Neuronal stem cell (in vitro differentiated cells): ENCODE data around the gene RPE65.
"Not testable (repeated sequence)": the region's sequence is repeated elsewhere in the genome, so short reads cannot be mapped to it uniquely, and the experiment has no call there.

Experiments used
- DNase-seq: peaks from one replicate; pipeline ENCODE4 v3.0.0-alpha.2; 2013; ENCODE audit warnings: low spot score
- H2AFZ ChIP-seq: one replicate; pipeline ENCODE4 v1.6.1; 2013; ENCODE audit warnings: mild to moderate bottlenecking, low read length, inconsistent platforms
- H2AK5ac ChIP-seq: 2 replicates; pipeline ENCODE4 v1.6.1; 2013; ENCODE audit warnings: low read depth, mild to moderate bottlenecking, inconsistent platforms, low read length, moderate library complexity, mixed read lengths
- H2BK120ac ChIP-seq: 2 replicates; pipeline ENCODE4 v1.6.1; 2013; ENCODE audit warnings: low read depth, mild to moderate bottlenecking, inconsistent platforms, low read length, moderate library complexity, mixed read lengths
- H2BK12ac ChIP-seq: one replicate; pipeline ENCODE4 v1.6.1; 2013; ENCODE audit warnings: low read length, inconsistent platforms
- H2BK15ac ChIP-seq: 2 replicates; pipeline ENCODE4 v1.6.1; 2013; ENCODE audit warnings: mild to moderate bottlenecking, low read length, inconsistent platforms, mixed read lengths
- H2BK5ac ChIP-seq: one replicate; pipeline ENCODE4 v1.6.1; 2013; ENCODE audit warnings: inconsistent platforms, mild to moderate bottlenecking, low read length, moderate library complexity
- H3K14ac ChIP-seq: one replicate; pipeline ENCODE4 v1.6.1; 2013; ENCODE audit warnings: low read length, inconsistent platforms
- H3K18ac ChIP-seq: 2 replicates; pipeline ENCODE4 v1.6.1; 2013; ENCODE audit warnings: low read length, inconsistent platforms
- H3K23ac ChIP-seq: 2 replicates; pipeline ENCODE4 v1.6.1; 2013; ENCODE audit warnings: low read depth, mild to moderate bottlenecking, mixed read lengths, low read length, inconsistent platforms; ENCODE audit not compliant: poor library complexity
- H3K27ac ChIP-seq: replicated peaks from 3 replicates; pipeline ENCODE4 v1.5.1; 2013; ENCODE audit warnings: low read length, inconsistent platforms
- H3K27me3 ChIP-seq, 3 experiments: 2 replicates each; pipeline ENCODE4 v1.6.1; 2013; ENCODE audit warnings: low read length in 3 of 3, mild to moderate bottlenecking in 2 of 3, inconsistent platforms in 1 of 3, low read depth in 1 of 3, mixed read lengths in 1 of 3, moderate library complexity in 1 of 3; ENCODE audit not compliant: control insufficient read depth in 3 of 3, insufficient read depth in 3 of 3
- H3K36me3 ChIP-seq, 2 donors: replicated peaks in 1 of 2; 2 replicates each; pipeline ENCODE4 v1.6.1; 2013; ENCODE audit warnings: low read length in 2 of 2; ENCODE audit not compliant: control insufficient read depth in 2 of 2, insufficient read depth in 2 of 2
- H3K4ac ChIP-seq: 2 replicates; pipeline ENCODE4 v1.6.1; 2013; ENCODE audit warnings: inconsistent platforms, mild to moderate bottlenecking, low read length, moderate library complexity
- H3K4me1 ChIP-seq, 2 donors: 1 replicate in 1 of 2; 2 replicates in 1 of 2; pipeline ENCODE4 v1.6.1; 2013; ENCODE audit warnings: low read length in 2 of 2, low read depth in 1 of 2; ENCODE audit not compliant: control insufficient read depth in 2 of 2, insufficient read depth in 1 of 2
- H3K4me2 ChIP-seq: one replicate; pipeline ENCODE4 v1.6.1; 2013; ENCODE audit warnings: mild to moderate bottlenecking, low read length, inconsistent platforms; ENCODE audit not compliant: insufficient read depth, poor library complexity, severe bottlenecking
- H3K4me3 ChIP-seq, 2 donors: 2 replicates each; pipeline ENCODE4 v1.5.1; 2013; ENCODE audit warnings: low read length in 2 of 2, mild to moderate bottlenecking in 2 of 2, inconsistent platforms in 1 of 2, moderate library complexity in 1 of 2
- H3K79me1 ChIP-seq: one replicate; pipeline ENCODE4 v1.6.1; 2013; ENCODE audit warnings: low read depth, mild to moderate bottlenecking, inconsistent platforms, low read length, moderate library complexity
- H3K9ac ChIP-seq: one replicate; pipeline ENCODE4 v1.6.1; 2013; ENCODE audit warnings: mild to moderate bottlenecking, low read depth, low read length, inconsistent platforms; ENCODE audit not compliant: poor library complexity
- H3K9me3 ChIP-seq, 2 donors: replicated peaks in 1 of 2; 2 replicates each; pipeline versions ENCODE3 to v1.6.1; 2013; ENCODE audit warnings: low read length in 2 of 2, mild to moderate bottlenecking in 2 of 2, inconsistent platforms in 1 of 2, low read depth in 1 of 2, mixed read lengths in 1 of 2, moderate library complexity in 1 of 2; ENCODE audit not compliant: control insufficient read depth in 2 of 2, insufficient read depth in 1 of 2
- H4K8ac ChIP-seq: one replicate; pipeline ENCODE4 v1.6.1; 2013; ENCODE audit warnings: low read depth, mild to moderate bottlenecking, inconsistent platforms, low read length, moderate library complexity
- H4K91ac ChIP-seq: one replicate; pipeline ENCODE4 v1.6.1; 2013; ENCODE audit warnings: low read length, low read depth, mild to moderate bottlenecking, inconsistent platforms; ENCODE audit not compliant: poor library complexity
- WGBS, 2 donors: extraction: QIAGEN DNeasy Blood & Tissue Kit; methylation state at CpG; one replicate each; pipeline ENCODE4 v1.1.7; 2013; ENCODE audit warnings: missing lambda C conversion rate in 2 of 2, mixed read lengths in 1 of 2; ENCODE audit not compliant: insufficient read length in 2 of 2, insufficient replicate concordance in 1 of 2; ENCODE audit errors: extremely low coverage in 2 of 2; 5-methylcytosine and 5-hydroxymethylcytosine counted together

The RPE65 gene

GRCh38 chr1:68495532-68495931 lies 45.8 kb upstream of the RPE65 start:
- Histone ChIP-seq H3K4me1 (peaks cover 0 to 6% of the 10 kb centered on the region in 2 donors), H2AK5ac (no peak overlapping the region), H3K4me3 (peak overlapping the region in 1 of 2 donors; percentile 66), H3K9me3 (peaks cover 2 to 7% of the 10 kb centered on the region in 2 donors), H3K23ac (no peak overlapping the region), H4K8ac (no peak overlapping the region), H3K79me1 (peaks cover 2% of the 10 kb centered on the region), H3K4me2 (peak overlapping the region; percentile 28), H2AFZ (no peak overlapping the region), H2BK12ac (no peak overlapping the region), H2BK15ac (no peak overlapping the region), H3K4ac (no peak overlapping the region), H2BK120ac (no peak overlapping the region), H3K36me3 (peaks cover 5 to 41% of the 10 kb centered on the region in 2 donors), H3K27ac (no peak overlapping the region), H3K14ac (no peak overlapping the region), H3K27me3 (no peaks in the 10 kb centered on the region), H3K18ac (no peak overlapping the region), H4K91ac (no peak overlapping the region), H3K9ac (no peak overlapping the region), H2BK5ac (no peak overlapping the region)
- DNase-seq: no peak
- WGBS, 2 donors: no CpG with 5 or more reads among the region's 3 CpGs

DNA sequence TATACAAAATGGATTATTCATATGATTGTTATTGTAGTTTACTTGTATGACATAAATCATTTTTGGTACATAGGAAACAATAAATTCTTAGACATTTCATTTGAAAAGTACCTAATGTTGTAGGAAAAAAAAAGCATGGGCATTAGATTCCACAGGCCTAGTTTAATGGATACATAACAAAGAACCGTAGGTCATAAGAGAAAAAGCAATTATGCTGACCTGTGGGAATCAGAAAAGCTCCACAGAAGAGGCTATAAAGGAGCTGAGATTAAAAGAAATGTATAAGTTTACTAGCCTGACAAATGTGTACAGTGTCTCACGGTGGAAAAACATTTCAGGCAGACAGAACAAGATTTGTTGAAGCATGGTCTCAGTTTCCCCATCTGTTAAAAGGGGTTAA lies 43.4 kb upstream of the RPE65 start:
- H3K4me1 ChIP-seq: peaks cover 0 to 6% of the 10 kb centered on the region in 2 donors
- peaks cover 2% of the 10 kb centered on the region for H3K79me1 ChIP-seq
- DNase-seq: no peak
- no peak overlapping the region for H3K4me2 ChIP-seq
- WGBS, 2 donors: no CpG with 5 or more reads among the region's 2 CpGs
- H2BK120ac ChIP-seq: no peak overlapping the region
- no peak overlapping the region for H3K18ac ChIP-seq
- H3K4me3 ChIP-seq: no peak overlapping the region
- H3K23ac ChIP-seq: no peak overlapping the region
- H3K27me3 ChIP-seq: no peaks in the 10 kb centered on the region
- H2BK12ac ChIP-seq: no peak overlapping the region
- H4K8ac ChIP-seq: no peak overlapping the region
- no peak overlapping the region for H3K4ac ChIP-seq
- H2BK15ac ChIP-seq: no peak overlapping the region
- no peak overlapping the region for H2AK5ac ChIP-seq
- no peak overlapping the region for H3K14ac ChIP-seq
- H2AFZ ChIP-seq: no peak overlapping the region
- H2BK5ac ChIP-seq: no peak overlapping the region
- H3K36me3 ChIP-seq: peaks cover 8 to 64% of the 10 kb centered on the region in 2 donors
- peaks cover 0 to 11% of the 10 kb centered on the region in 2 donors for H3K9me3 ChIP-seq
- no peak overlapping the region for H4K91ac ChIP-seq
- H3K27ac ChIP-seq: no peak overlapping the region
- no peak overlapping the region for H3K9ac ChIP-seq

DNA sequence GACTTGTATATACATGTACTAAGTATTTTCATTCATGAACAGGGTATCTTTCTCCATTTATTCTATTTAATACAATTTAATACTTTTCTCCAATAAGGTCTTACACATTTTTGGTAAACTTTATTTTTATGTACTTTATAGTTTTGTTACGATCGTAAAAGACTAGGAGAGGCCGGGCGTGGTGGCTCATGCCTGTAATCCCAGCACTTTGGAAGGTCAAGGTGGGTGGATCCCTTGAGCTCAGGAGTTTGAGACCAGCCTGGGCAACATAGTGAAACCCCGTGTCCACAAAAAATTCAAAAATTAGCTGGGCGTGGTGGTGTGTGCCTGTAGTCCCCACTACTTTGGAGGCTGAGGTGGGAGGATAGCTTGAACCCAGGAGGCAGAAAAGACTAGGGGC lies 42.5 kb upstream of the RPE65 start:
- not testable (repeated sequence) for H2AFZ ChIP-seq, H4K8ac ChIP-seq, H3K4me3 ChIP-seq, H3K27ac ChIP-seq, H3K79me1 ChIP-seq, H3K14ac ChIP-seq, H3K23ac ChIP-seq, H4K91ac ChIP-seq, H3K18ac ChIP-seq, H3K4ac ChIP-seq, H2AK5ac ChIP-seq, H3K9ac ChIP-seq, H3K27me3 ChIP-seq, H2BK15ac ChIP-seq, H3K4me1 ChIP-seq, H3K4me2 ChIP-seq, H2BK12ac ChIP-seq, DNase-seq, H2BK5ac ChIP-seq, H2BK120ac ChIP-seq
- Histone ChIP-seq H3K36me3 (peaks cover 8 to 74% of the 10 kb centered on the region in 2 donors), H3K9me3 (peaks cover 0 to 11% of the 10 kb centered on the region in 2 donors)
- no CpG with 5 or more reads among the region's 6 CpGs for WGBS, 2 donors

DNA sequence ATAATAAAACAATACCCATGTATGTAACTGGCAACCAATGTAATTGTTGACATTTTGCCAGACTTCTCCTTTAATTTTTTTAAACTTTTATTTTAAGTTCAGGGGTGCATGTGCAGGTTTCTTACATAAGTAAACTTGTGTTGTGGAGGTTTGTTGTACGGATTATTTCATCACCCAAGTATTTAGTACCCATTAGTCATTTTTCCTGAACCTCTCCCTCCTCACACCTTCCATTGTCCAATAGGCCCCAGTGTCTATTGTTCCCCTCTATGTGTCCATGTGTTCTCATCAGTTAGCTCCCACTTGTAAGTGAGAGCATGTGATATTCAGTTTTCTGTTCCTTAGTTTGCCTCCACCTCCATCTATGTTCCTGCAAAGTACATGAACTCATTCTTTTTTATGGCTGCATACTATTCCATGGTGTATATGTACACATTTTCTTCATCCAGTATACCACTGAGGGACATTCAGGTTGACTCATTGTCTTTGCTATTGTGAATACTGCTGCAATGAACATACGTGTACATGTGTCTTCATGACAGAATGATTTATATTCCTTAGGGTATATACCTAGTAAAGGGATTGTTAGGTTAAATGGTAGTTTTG lies 40.4 kb upstream of the RPE65 start:
- H3K9me3 ChIP-seq: peaks cover 0 to 11% of the 10 kb centered on the region in 2 donors
- H3K9ac ChIP-seq: no peak overlapping the region
- no peak overlapping the region for H3K18ac ChIP-seq

More for the DNA sequence above, 40.4 kb upstream of the RPE65 start:
- H3K36me3 ChIP-seq: peaks cover 11 to 95% of the 10 kb centered on the region in 2 donors
- no peaks in the 10 kb centered on the region for H3K79me1 ChIP-seq
- no peak overlapping the region for H2BK5ac ChIP-seq
- no peak overlapping the region for H3K23ac ChIP-seq
- no peak overlapping the region for H2BK12ac ChIP-seq
- H2BK15ac ChIP-seq: no peak overlapping the region
- no peak overlapping the region for H3K27ac ChIP-seq
- no peak overlapping the region for H3K14ac ChIP-seq
- no peak overlapping the region for H2AK5ac ChIP-seq
- H2AFZ ChIP-seq: no peak overlapping the region
- DNase-seq: no peak
- H4K91ac ChIP-seq: no peak overlapping the region
- H2BK120ac ChIP-seq: no peak overlapping the region
- no peak overlapping the region for H4K8ac ChIP-seq
- no peak overlapping the region for H3K4me2 ChIP-seq
- no peaks in the 10 kb centered on the region for H3K27me3 ChIP-seq
- WGBS, 2 donors: no CpG with 5 or more reads among the region's 2 CpGs
- peaks cover 0 to under 1% of the 10 kb centered on the region in 2 donors for H3K4me1 ChIP-seq
- H3K4me3 ChIP-seq: no peak overlapping the region
- no peak overlapping the region for H3K4ac ChIP-seq
